Measurements from ENCODE around the gene SNX13. TPM values are rescaled to one million over a fixed set of nuclear protein-coding genes. Genes with fewer than 3 reads are reported as not detected.

The SNX13 gene
- total RNA-seq, 2 donors from 2014 or later = 54.2 to 73.2 TPM

GRCh38 chr7:17871815-17872533, 68.3 kb downstream of the SNX13 start:
- no peaks in the 10 kb centered on the region for H3K9me3 ChIP-seq
- TF ChIP-seq, protein P1, sequence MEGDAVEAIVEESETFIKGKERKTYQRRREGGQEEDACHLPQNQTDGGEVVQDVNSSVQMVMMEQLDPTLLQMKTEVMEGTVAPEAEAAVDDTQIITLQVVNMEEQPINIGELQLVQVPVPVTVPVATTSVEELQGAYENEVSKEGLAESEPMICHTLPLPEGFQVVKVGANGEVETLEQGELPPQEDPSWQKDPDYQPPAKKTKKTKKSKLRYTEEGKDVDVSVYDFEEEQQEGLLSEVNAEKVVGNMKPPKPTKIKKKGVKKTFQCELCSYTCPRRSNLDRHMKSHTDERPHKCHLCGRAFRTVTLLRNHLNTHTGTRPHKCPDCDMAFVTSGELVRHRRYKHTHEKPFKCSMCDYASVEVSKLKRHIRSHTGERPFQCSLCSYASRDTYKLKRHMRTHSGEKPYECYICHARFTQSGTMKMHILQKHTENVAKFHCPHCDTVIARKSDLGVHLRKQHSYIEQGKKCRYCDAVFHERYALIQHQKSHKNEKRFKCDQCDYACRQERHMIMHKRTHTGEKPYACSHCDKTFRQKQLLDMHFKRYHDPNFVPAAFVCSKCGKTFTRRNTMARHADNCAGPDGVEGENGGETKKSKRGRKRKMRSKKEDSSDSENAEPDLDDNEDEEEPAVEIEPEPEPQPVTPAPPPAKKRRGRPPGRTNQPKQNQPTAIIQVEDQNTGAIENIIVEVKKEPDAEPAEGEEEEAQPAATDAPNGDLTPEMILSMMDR (IDR thresholded peaks at IDR 0.05) = no peak
- H3K27ac ChIP-seq = no peak overlapping the region
- ATAC-seq (ENCODE audit: insufficient number of reproducible peaks, low FRiP score, low read depth) (no peak), DNase-seq (ENCODE audit: low spot score) (no peak)
- H3K4me1 ChIP-seq (ENCODE audit: control insufficient read depth in 1 of 2, low read depth in 2 of 2) = no peaks in the 10 kb centered on the region
- no peak overlapping the region for H3K4me3 ChIP-seq
- H3K27me3 ChIP-seq (replicated peaks; ENCODE audit: insufficient read depth) = no peaks in the 10 kb centered on the region
- peaks cover 11% of the 10 kb centered on the region for H3K36me3 ChIP-seq

GRCh38 chr7:17870406-17870805, 69.9 kb downstream of the SNX13 start:
- no peak overlapping the region for H3K4me3 ChIP-seq
- no peak for DNase-seq (ENCODE audit: low spot score)
- TF ChIP-seq, protein P1 (IDR thresholded peaks at IDR 0.05) = no peak
- H3K27ac ChIP-seq = no peak overlapping the region
- H3K27me3 ChIP-seq (replicated peaks; ENCODE audit: insufficient read depth) = no peaks in the 10 kb centered on the region
- peaks cover 16% of the 10 kb centered on the region for H3K36me3 ChIP-seq
- H3K9me3 ChIP-seq = peaks cover 4% of the 10 kb centered on the region
- no peak for ATAC-seq (ENCODE audit: insufficient number of reproducible peaks, low FRiP score, low read depth)
- H3K4me1 ChIP-seq (ENCODE audit: control insufficient read depth in 1 of 2, low read depth in 2 of 2) = no peaks in the 10 kb centered on the region

GRCh38 chr7:17863809-17864143, 76.5 kb downstream of the SNX13 start:
- no peaks in the 10 kb centered on the region for H3K4me1 ChIP-seq (ENCODE audit: control insufficient read depth in 1 of 2, low read depth in 2 of 2)
- TF ChIP-seq, protein P1 (IDR thresholded peaks at IDR 0.05) = no peak
- no peak for ATAC-seq (ENCODE audit: insufficient number of reproducible peaks, low FRiP score, low read depth)
- H3K27ac ChIP-seq = no peak overlapping the region
- H3K36me3 ChIP-seq = peaks cover 8% of the 10 kb centered on the region
- H3K27me3 ChIP-seq (replicated peaks; ENCODE audit: insufficient read depth) = no peaks in the 10 kb centered on the region
- no peak for DNase-seq (ENCODE audit: low spot score)
- H3K4me3 ChIP-seq = no peak overlapping the region
- H3K9me3 ChIP-seq = peaks cover 4% of the 10 kb centered on the region

DNA sequence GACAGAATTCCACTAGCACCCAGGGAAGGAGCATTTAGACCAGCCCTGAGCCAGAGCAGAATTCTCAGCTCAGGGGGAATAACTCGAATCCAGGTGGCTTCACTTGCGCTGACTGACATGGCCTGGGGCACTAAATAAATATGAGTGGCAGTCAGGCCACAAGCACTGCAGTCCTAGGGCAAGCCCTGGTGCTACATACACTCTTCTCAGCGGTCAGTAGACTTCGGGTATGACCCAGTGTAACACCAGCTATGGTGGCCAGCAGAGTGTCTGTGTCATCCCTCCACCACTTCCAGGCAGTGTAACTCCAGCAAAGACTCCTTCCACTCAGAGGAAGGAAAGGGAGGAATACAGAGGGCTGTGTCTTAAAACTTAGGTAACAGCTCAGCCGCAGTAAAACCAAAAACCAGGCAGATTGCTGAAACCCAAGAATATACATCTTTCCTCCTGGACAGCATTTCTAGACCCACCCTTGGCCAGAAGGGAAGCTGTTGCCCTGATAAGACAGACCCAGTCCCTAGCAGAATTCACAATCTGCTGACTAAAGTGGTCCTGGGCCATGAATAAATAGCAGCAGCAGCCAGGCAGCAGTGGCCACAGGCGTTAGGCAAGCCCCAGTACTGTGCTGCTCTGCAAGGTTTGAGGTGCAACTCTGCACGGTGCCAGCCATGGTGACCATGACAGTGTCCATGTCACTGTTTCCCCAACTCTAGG, 77.0 kb downstream of the SNX13 start:
- Histone ChIP-seq H3K27me3 (replicated peaks; ENCODE audit: insufficient read depth) (no peaks in the 10 kb centered on the region), H3K9me3 (peaks cover 4% of the 10 kb centered on the region), H3K36me3 (peaks cover 8% of the 10 kb centered on the region), H3K27ac (no peak overlapping the region), H3K4me1 (ENCODE audit: control insufficient read depth in 1 of 2, low read depth in 2 of 2) (no peaks in the 10 kb centered on the region), H3K4me3 (no peak overlapping the region)
- DNase-seq (ENCODE audit: low spot score) = no peak
- TF ChIP-seq, protein P1 (IDR thresholded peaks at IDR 0.05) = no peak
- no peak for ATAC-seq (ENCODE audit: insufficient number of reproducible peaks, low FRiP score, low read depth)

DNA sequence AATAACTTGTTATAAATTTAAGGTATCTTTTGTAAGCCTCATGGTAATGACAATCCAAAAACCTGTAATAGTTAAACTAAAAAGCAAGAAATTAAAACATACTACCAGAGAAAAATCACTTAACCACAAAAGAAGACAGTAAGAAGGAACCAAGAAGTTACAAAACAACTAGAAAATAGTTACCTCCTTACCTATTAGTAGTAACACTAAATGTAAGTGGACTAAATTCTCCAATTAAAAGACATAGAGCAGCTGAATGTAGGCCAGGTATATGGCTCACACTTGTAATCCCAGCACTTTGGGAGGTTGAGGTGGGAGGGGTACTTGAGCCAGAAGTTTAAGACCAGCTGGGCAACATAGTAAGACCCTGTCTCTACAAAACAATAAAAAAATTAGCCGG, 84.0 kb downstream of the SNX13 start:
- no peaks in the 10 kb centered on the region for H3K27me3 ChIP-seq (replicated peaks; ENCODE audit: insufficient read depth)
- DNase-seq (ENCODE audit: low spot score) = no peak
- H3K9me3 ChIP-seq = peaks cover 4% of the 10 kb centered on the region
- TF ChIP-seq, protein P1 (IDR thresholded peaks at IDR 0.05) = no peak
- H3K4me3 ChIP-seq = no peak overlapping the region
- H3K36me3 ChIP-seq = no peaks in the 10 kb centered on the region
- H3K27ac ChIP-seq = no peak overlapping the region
- no peaks in the 10 kb centered on the region for H3K4me1 ChIP-seq (ENCODE audit: control insufficient read depth in 1 of 2, low read depth in 2 of 2)
- no peak for ATAC-seq (ENCODE audit: insufficient number of reproducible peaks, low FRiP score, low read depth)
